ENCODE data around the gene CIPC. TPM values are rescaled to one million over a fixed set of nuclear protein-coding genes. Genes with fewer than 3 reads are reported as not detected.

Gene CIPC
- total and polyA plus RNA-seq, 2 of the 4 experiments (the other 2 are of a cell fraction), result 6.6 to 12.9 TPM

GRCh38 chr14:77103951-77104350 is 5.9 kb downstream of the CIPC start:
- Histone ChIP-seq H2AFZ (replicated peaks; ENCODE audit: low read length, poor library complexity) (no peak overlapping the region), H2AK5ac (ENCODE audit: low read depth, low read length) (no peak overlapping the region), H3K27me3 (ENCODE audit: control insufficient read depth, insufficient read depth, low read length) (no peaks in the 10 kb centered on the region), H2BK15ac (ENCODE audit: low read depth, low read length) (no peak overlapping the region), H2BK20ac (ENCODE audit: low read depth, low read length) (no peak overlapping the region), H2BK5ac (ENCODE audit: low read depth, low read length, poor library complexity, severe bottlenecking) (no peak overlapping the region), H3K4ac (ENCODE audit: low read depth, low read length) (no peak overlapping the region), H4K20me1 (ENCODE audit: insufficient read depth, low read length) (no peaks in the 10 kb centered on the region), H3K23ac (ENCODE audit: low read depth, low read length) (no peak overlapping the region), H3K56ac (ENCODE audit: extremely low read depth, insufficient read depth, low read length) (no peak overlapping the region), H3K79me1 (ENCODE audit: low read depth in 1 of 2, low read length in 2 of 2) (peaks cover 27 to 33% of the 10 kb centered on the region in 2 experiments), H2AK9ac (replicated peaks; ENCODE audit: low read depth, low read length, poor library complexity) (no peak overlapping the region), H3K18ac (ENCODE audit: low read depth, low read length) (no peak overlapping the region), H3K9ac (ENCODE audit: low read depth, low read length) (no peak overlapping the region), H3K27ac (ENCODE audit: insufficient read depth, low read length) (no peak overlapping the region), H3K9me1 (ENCODE audit: insufficient read depth, low read length) (peaks cover 3% of the 10 kb centered on the region), H3K4me2 (ENCODE audit: low read depth, low read length) (no peak overlapping the region), H3K4me1 (ENCODE audit: control insufficient read depth, insufficient read depth, low read length) (peaks cover 4% of the 10 kb centered on the region), H4K91ac (ENCODE audit: insufficient read depth, low read depth, low read length) (no peak overlapping the region), H3K9me3 (ENCODE audit: control insufficient read depth, insufficient read depth, low read length) (no peaks in the 10 kb centered on the region), H3K4me3 (ENCODE audit: insufficient read depth, low read depth, low read length) (no peak overlapping the region), H4K5ac (ENCODE audit: low read depth, low read length) (no peak overlapping the region), H3K14ac (replicated peaks; ENCODE audit: low read depth, low read length) (no peak overlapping the region), H4K8ac (ENCODE audit: low read depth in 2 of 2, low read length in 2 of 2) (no peak overlapping the region), H3K36me3 (ENCODE audit: control insufficient read depth, insufficient read depth, low read length) (peaks cover 5% of the 10 kb centered on the region), H2BK120ac (ENCODE audit: low read depth, low read length) (no peak overlapping the region)
- dilution Hi-C loops (cut with HindIII; ENCODE audit: low sequenced_read_pairs, unreplicated experiment) (no loop called here), intact Hi-C loops (cut with micrococcal nuclease) (no loop called here), in situ Hi-C loops (cut with MboI; ENCODE audit: low sequenced_read_pairs) (no loop called here)
- CTCF ChIA-PET, result no interaction called here
- POLR2A ChIA-PET (ENCODE audit: unreplicated experiment), result no interaction called here
- BruUV-seq (replicated peaks), result no TSS peak
- TF ChIP-seq NFE2L2 (IDR thresholded peaks at IDR 0.05; ENCODE audit: low read depth, low read length), result no peak
- no peak for TF ChIP-seq RCOR1 (IDR thresholded peaks at IDR 0.05; ENCODE audit: insufficient replicate concordance, low read length)
- no peak for TF ChIP-seq SMC3 (IDR thresholded peaks at IDR 0.05; ENCODE audit: low read depth, low read length)
- no peak for TF ChIP-seq MAFK (IDR thresholded peaks at IDR 0.05; ENCODE audit: low read depth, low read length)
- no peak for TF ChIP-seq BHLHE40 (IDR thresholded peaks at IDR 0.05; ENCODE audit: low read depth, low read length)
- TF ChIP-seq, protein P1, sequence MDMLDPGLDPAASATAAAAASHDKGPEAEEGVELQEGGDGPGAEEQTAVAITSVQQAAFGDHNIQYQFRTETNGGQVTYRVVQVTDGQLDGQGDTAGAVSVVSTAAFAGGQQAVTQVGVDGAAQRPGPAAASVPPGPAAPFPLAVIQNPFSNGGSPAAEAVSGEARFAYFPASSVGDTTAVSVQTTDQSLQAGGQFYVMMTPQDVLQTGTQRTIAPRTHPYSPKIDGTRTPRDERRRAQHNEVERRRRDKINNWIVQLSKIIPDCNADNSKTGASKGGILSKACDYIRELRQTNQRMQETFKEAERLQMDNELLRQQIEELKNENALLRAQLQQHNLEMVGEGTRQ (IDR thresholded peaks at IDR 0.05; ENCODE audit: low read depth, low read length), result no peak
- no peak for TF ChIP-seq POLR2A (IDR thresholded peaks at IDR 0.05; ENCODE audit: low read depth, low read length)
- no peak for TF ChIP-seq MXI1 (IDR thresholded peaks at IDR 0.05; ENCODE audit: borderline replicate concordance, low read depth, low read length)
- no peak for TF ChIP-seq RAD21 (IDR thresholded peaks at IDR 0.05; ENCODE audit: low read length)
- no peak for TF ChIP-seq CEBPB (IDR thresholded peaks at IDR 0.05; ENCODE audit: low read depth, low read length)
- no peak for DNase-seq
- 80% methylated on average over 1 of the region's 6 CpGs; no CpG with 5 or more reads in 1 of the 2 experiments for WGBS, 2 experiments (ENCODE audit: extremely low coverage in 2 of 2, insufficient read length in 1 of 2)
- no peak for ATAC-seq (ENCODE audit: low read depth)

All from IMR-90 (cell line).